GM12873 (cell line): ENCODE data around the gene PHKB.

Experiments used
- CTCF ChIP-seq: IDR thresholded peaks from 2 replicates; pipeline ENCODE4 v1.5.1; 2012; ENCODE audit warnings: low read depth, mild to moderate bottlenecking, moderate library complexity, low read length, control low read depth; ENCODE audit not compliant: insufficient read depth; ENCODE audit errors: missing control alignments

PHKB gene

GRCh38 chr16:47503936-47504335 is 42.8 kb downstream of the PHKB start:
- TF ChIP-seq CTCF: no peak

- no peak for TF ChIP-seq CTCF
Measured at GRCh38 chr16:47504599-47504998, 43.5 kb downstream of the PHKB start.

- TF ChIP-seq CTCF: no peak
Measured at GRCh38 chr16:47506800-47507199, 45.7 kb downstream of the PHKB start.

GRCh38 chr16:47507701-47508100 is 46.6 kb downstream of the PHKB start:
- no peak for TF ChIP-seq CTCF

- no peak for TF ChIP-seq CTCF
Measured at GRCh38 chr16:47511882-47512281, 50.8 kb downstream of the PHKB start.

GRCh38 chr16:47519037-47519436 is 57.9 kb downstream of the PHKB start:
- no peak for TF ChIP-seq CTCF

GRCh38 chr16:47519546-47519945 is 58.4 kb downstream of the PHKB start:
- TF ChIP-seq CTCF: no peak
